Measurements from ENCODE around the gene SKOR2.

The SKOR2 gene

DNA sequence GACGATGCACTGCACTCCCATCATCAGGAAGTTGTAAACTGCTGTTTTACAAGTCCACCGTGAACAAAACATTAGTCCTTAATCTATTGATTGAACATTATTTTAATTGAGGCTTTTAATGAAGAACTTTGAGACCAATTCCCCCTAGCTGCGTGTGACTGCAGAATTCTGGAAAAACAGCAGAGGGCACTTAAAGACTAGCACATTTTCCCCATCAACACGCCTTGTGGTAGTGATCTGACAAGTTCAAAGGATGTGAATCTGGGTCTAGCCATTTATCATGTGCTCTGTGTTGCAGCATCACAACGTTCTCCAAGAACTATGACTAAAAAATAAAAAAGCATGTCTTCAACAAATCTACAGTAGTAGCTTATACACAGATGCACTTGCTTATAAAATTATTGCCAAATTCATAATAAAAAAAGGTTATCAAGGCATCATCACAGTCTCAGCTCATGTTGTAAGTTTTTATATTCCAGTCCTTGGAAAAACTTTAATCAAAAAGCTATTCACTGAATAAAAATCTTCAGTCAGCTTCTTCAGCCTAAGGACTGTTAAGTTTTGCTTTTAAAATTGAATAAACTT lies 35.8 kb downstream of the SKOR2 start:
- TF ChIP-seq, protein P1, sequence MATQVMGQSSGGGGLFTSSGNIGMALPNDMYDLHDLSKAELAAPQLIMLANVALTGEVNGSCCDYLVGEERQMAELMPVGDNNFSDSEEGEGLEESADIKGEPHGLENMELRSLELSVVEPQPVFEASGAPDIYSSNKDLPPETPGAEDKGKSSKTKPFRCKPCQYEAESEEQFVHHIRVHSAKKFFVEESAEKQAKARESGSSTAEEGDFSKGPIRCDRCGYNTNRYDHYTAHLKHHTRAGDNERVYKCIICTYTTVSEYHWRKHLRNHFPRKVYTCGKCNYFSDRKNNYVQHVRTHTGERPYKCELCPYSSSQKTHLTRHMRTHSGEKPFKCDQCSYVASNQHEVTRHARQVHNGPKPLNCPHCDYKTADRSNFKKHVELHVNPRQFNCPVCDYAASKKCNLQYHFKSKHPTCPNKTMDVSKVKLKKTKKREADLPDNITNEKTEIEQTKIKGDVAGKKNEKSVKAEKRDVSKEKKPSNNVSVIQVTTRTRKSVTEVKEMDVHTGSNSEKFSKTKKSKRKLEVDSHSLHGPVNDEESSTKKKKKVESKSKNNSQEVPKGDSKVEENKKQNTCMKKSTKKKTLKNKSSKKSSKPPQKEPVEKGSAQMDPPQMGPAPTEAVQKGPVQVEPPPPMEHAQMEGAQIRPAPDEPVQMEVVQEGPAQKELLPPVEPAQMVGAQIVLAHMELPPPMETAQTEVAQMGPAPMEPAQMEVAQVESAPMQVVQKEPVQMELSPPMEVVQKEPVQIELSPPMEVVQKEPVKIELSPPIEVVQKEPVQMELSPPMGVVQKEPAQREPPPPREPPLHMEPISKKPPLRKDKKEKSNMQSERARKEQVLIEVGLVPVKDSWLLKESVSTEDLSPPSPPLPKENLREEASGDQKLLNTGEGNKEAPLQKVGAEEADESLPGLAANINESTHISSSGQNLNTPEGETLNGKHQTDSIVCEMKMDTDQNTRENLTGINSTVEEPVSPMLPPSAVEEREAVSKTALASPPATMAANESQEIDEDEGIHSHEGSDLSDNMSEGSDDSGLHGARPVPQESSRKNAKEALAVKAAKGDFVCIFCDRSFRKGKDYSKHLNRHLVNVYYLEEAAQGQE (IDR thresholded peaks at IDR 0.05; ENCODE audit: low read depth) = no peak
- TF ChIP-seq RAD21 (IDR thresholded peaks at IDR 0.05; ENCODE audit: low read depth) = peak; percentile 77

DNA sequence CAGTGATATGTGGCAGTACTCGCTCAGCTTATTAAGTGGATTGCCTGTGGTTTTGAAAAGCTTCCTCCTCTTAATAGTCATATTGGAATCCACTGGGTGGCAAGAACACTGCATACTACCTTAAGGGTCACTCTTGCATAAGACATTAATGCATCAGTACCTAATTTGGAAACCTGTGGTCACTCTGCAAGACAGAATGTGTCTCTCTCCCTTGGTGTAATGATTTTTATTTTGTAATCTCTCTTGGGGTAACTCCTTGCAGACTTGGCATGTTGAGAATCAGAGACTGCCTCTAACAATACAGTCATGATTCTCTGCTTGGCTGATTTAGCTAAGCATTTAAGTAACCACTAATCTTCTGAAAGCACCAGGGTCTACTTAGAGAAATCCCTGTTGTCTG lies 42.3 kb downstream of the SKOR2 start:
- TF ChIP-seq EGR1 (IDR thresholded peaks at IDR 0.05) (no peak), TAF1 (IDR thresholded peaks at IDR 0.05; ENCODE audit: low read depth) (no peak), TEAD4 (IDR thresholded peaks at IDR 0.05) (no peak)

DNA sequence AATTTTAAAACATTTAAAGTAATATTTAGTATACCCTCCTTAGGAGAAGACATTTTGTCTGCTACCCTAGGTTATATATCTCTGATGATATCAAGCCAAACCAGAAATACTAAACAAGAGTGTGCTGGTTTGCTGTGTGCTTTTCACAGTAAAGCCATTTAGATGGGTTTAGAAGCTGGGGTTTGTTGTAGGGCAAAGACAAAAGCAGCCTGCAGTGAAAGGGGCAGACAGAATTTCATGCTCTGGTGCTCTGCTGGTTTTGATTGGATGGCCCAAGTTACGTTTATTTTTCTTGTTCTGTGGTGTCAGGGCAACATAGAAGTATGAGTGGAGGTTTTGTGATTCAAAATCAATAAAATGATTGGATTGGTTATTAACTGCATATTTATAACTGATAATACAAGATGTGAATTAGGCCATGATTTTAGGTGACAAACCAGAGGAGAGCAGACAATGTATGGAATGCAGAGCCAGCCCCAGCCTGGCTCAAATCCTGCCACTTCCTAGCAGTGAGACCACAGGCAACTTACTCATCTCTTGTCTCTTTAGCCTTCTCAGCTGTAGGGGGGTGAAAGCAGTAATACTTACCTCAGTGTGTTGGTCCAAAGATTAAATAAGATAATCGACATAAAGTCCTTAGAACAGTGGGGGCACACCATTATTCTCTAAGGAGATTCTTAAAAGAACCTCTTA lies 44.4 kb downstream of the SKOR2 start:
- no peak for TF ChIP-seq CREB1 (IDR thresholded peaks at IDR 0.05; ENCODE audit: low read depth)
- no peak for TF ChIP-seq EGR1 (IDR thresholded peaks at IDR 0.05)
- TF ChIP-seq, protein P2, sequence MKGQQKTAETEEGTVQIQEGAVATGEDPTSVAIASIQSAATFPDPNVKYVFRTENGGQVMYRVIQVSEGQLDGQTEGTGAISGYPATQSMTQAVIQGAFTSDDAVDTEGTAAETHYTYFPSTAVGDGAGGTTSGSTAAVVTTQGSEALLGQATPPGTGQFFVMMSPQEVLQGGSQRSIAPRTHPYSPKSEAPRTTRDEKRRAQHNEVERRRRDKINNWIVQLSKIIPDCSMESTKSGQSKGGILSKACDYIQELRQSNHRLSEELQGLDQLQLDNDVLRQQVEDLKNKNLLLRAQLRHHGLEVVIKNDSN (IDR thresholded peaks at IDR 0.05) = no peak
- TF ChIP-seq, protein P1 (IDR thresholded peaks at IDR 0.05; ENCODE audit: low read depth) = no peak
- TF ChIP-seq, protein P3, sequence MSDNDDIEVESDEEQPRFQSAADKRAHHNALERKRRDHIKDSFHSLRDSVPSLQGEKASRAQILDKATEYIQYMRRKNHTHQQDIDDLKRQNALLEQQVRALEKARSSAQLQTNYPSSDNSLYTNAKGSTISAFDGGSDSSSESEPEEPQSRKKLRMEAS (IDR thresholded peaks at IDR 0.05) = no peak
- no peak for TF ChIP-seq ZBTB7A (IDR thresholded peaks at IDR 0.05; ENCODE audit: low read depth)
- TF ChIP-seq NFIC (IDR thresholded peaks at IDR 0.05) = no peak
- no peak for TF ChIP-seq TCF12 (IDR thresholded peaks at IDR 0.05; ENCODE audit: low read depth)
- no peak for TF ChIP-seq TEAD4 (IDR thresholded peaks at IDR 0.05)
- TF ChIP-seq RAD21 (IDR thresholded peaks at IDR 0.05; ENCODE audit: low read depth) = no peak
- no peak for TF ChIP-seq FOXM1 (IDR thresholded peaks at IDR 0.05; ENCODE audit: borderline replicate concordance, low read depth)
- TF ChIP-seq CEBPB (IDR thresholded peaks at IDR 0.05) = no peak
- no peak for TF ChIP-seq TAF1 (IDR thresholded peaks at IDR 0.05; ENCODE audit: low read depth)
- TF ChIP-seq EP300 (IDR thresholded peaks at IDR 0.05; ENCODE audit: borderline replicate concordance) = no peak
- no peak for TF ChIP-seq YY1 (IDR thresholded peaks at IDR 0.05; ENCODE audit: low read depth)

DNA sequence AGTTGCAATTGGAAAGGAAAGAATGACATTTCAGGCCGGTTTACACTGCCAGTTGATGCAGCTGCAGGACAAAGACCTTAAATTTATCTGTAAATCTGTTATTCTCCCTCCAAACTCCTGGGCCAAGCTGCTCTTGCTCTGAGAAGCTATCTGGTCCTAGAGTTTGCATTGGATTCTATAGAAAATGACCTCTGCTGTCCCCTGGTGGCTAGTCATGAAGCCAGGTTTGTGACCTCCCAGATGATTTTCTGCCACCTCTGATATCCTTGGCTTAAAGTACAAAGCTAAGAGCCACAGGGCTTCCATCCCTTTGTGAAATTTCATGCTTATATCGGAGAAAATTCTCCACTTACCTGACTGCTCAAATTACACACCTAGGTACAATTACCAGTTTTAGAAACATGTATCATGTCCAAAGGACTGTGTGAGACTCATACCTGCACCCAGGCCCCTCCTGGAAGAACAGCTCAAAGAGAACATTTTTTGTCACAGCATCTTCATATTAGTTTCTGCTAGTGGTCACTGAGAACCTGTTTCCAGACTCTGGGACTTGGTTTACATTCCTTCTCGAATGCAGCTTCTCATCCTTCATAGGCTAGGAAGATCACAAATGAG lies 46.4 kb downstream of the SKOR2 start:
- TF ChIP-seq RAD21 (IDR thresholded peaks at IDR 0.05; ENCODE audit: low read depth) = peak; percentile 66
- TF ChIP-seq, protein P3 (IDR thresholded peaks at IDR 0.05) = no peak

DNA sequence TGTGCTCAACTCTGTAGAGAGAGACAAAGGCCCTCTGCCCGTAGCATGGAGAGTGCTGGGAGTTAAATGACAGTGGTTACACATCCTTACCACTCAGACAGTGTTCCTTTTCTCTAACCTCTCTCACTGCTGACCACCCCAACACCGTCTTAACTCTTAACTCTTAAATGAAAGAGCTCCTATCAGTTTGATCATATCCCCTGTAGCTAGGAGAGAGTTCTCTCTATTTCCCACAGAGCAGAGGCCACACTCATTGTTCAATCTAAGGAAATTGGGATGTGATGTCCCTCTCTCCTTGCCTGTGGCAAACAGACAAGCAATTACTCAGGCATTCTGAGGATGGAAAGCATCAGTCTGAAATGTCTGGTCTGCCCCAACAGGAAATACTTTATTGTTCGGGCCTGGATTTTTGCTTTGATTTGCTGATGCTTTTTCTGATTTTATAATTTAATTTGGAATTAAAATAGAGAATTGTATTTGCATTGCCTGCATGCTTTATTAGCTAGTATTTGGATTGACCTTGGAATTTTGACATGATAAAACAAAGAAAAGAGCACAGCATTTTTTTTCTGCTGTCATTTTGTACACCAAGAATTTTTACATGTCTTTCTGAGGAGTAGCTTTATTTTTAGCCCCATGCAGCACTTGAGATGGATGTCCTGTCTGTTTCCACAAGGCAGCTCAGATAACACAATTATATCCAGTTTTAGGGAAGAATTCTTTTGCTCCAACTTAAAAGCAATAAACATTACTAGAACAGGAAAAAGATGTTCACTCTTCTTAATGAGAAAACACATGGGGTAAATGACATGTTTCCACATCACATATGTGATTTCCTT lies 47.6 kb downstream of the SKOR2 start:
- TF ChIP-seq, protein P2 (IDR thresholded peaks at IDR 0.05) = no peak
- TF ChIP-seq CREB1 (IDR thresholded peaks at IDR 0.05; ENCODE audit: low read depth) (no peak), ZBTB7A (IDR thresholded peaks at IDR 0.05; ENCODE audit: low read depth) (no peak), TAF1 (IDR thresholded peaks at IDR 0.05; ENCODE audit: low read depth) (no peak), TCF12 (IDR thresholded peaks at IDR 0.05; ENCODE audit: low read depth) (no peak), CEBPB (IDR thresholded peaks at IDR 0.05) (no peak), EGR1 (IDR thresholded peaks at IDR 0.05) (no peak), EP300 (IDR thresholded peaks at IDR 0.05; ENCODE audit: borderline replicate concordance) (no peak), TEAD4 (IDR thresholded peaks at IDR 0.05) (no peak), RAD21 (IDR thresholded peaks at IDR 0.05; ENCODE audit: low read depth) (no peak), NFIC (IDR thresholded peaks at IDR 0.05) (no peak), FOXM1 (IDR thresholded peaks at IDR 0.05; ENCODE audit: borderline replicate concordance, low read depth) (no peak), YY1 (IDR thresholded peaks at IDR 0.05; ENCODE audit: low read depth) (no peak)
- TF ChIP-seq, protein P3 (IDR thresholded peaks at IDR 0.05) = no peak
- TF ChIP-seq, protein P1 (IDR thresholded peaks at IDR 0.05; ENCODE audit: low read depth) = no peak

Data from Ishikawa (cell line).